CD14-positive monocyte (primary cell): ENCODE measurements around the gene NRIP2. TPM values are rescaled to one million over a fixed set of nuclear protein-coding genes. Genes with fewer than 3 reads are reported as not detected.
"Not testable (repeated sequence)": the region's sequence is repeated elsewhere in the genome, so short reads cannot be mapped to it uniquely, and the experiment has no call there.

Experiments used
- DNase-seq, 3 donors: peaks; one replicate each; pipeline ENCODE4 v3.0.0-alpha.2; 2011 to 2022
- H2AFZ ChIP-seq: 2 replicates; pipeline ENCODE4 v1.6.0; 2012; ENCODE audit warnings: mild to moderate bottlenecking, low read depth, low read length, inconsistent platforms; ENCODE audit not compliant: insufficient read depth, poor library complexity, severe bottlenecking
- H3K27ac ChIP-seq, 2 donors: 1 replicate in 1 of 2; 2 replicates in 1 of 2; pipeline ENCODE4 v1.5.1; 2012 to 2013; ENCODE audit warnings: low read length in 2 of 2, control low read depth in 1 of 2, inconsistent platforms in 1 of 2, low read depth in 1 of 2, mild to moderate bottlenecking in 1 of 2
- H3K27me3 ChIP-seq, 2 donors: one replicate each; pipeline versions ENCODE4 v1.6.0 to v1.6.1; 2011 to 2013; ENCODE audit warnings: low read length in 2 of 2; ENCODE audit not compliant: control insufficient read depth in 2 of 2, insufficient read depth in 2 of 2
- H3K36me3 ChIP-seq, 2 donors: replicated peaks in 1 of 2; 1 replicate in 1 of 2; 2 replicates in 1 of 2; pipeline versions ENCODE4 v1.5.1 to v1.6.1; 2012 to 2013; ENCODE audit warnings: low read length in 2 of 2, control low read depth in 1 of 2, inconsistent platforms in 1 of 2, mild to moderate bottlenecking in 1 of 2; ENCODE audit not compliant: insufficient read depth in 2 of 2, control insufficient read depth in 1 of 2
- H3K4me1 ChIP-seq, 2 donors: 1 replicate in 1 of 2; 2 replicates in 1 of 2; pipeline versions ENCODE4 v1.5.1 to v1.6.1; 2012 to 2013; ENCODE audit warnings: low read length in 2 of 2, control low read depth in 1 of 2, inconsistent platforms in 1 of 2, mild to moderate bottlenecking in 1 of 2, moderate library complexity in 1 of 2; ENCODE audit not compliant: insufficient read depth in 2 of 2, control insufficient read depth in 1 of 2
- H3K4me2 ChIP-seq: replicated peaks from 2 replicates; pipeline ENCODE3; 2012; ENCODE audit warnings: low read length, moderate library complexity, mild to moderate bottlenecking; ENCODE audit not compliant: poor library complexity, severe bottlenecking; ENCODE audit errors: extremely low read depth
- H3K4me3 ChIP-seq, 3 experiments: fragments of 200-600 bp in 1 of 3; sonication (generic) in 1 of 3; replicated peaks in 1 of 3; 1 replicate in 2 of 3; 2 replicates in 1 of 3; pipeline ENCODE4 v1.5.1; 2011 to 2013; ENCODE audit warnings: low read length in 3 of 3, mild to moderate bottlenecking in 3 of 3, control low read depth in 2 of 3, low read depth in 2 of 3, inconsistent platforms in 1 of 3, moderate library complexity in 1 of 3
- H3K79me2 ChIP-seq: 2 replicates; pipeline ENCODE4 v1.6.0; 2012; ENCODE audit warnings: mild to moderate bottlenecking, control low read depth, inconsistent platforms, low read length, moderate library complexity; ENCODE audit not compliant: insufficient read depth
- H3K9ac ChIP-seq: 2 replicates; pipeline ENCODE4 v1.6.0; 2017; ENCODE audit warnings: low read length, mild to moderate bottlenecking; ENCODE audit not compliant: insufficient read depth, poor library complexity, severe bottlenecking
- H3K9me3 ChIP-seq, 2 donors: replicated peaks in 1 of 2; 1 replicate in 1 of 2; 2 replicates in 1 of 2; pipeline versions ENCODE4 v1.5.1 to v1.6.1; 2012 to 2013; ENCODE audit warnings: low read length in 2 of 2, control low read depth in 1 of 2; ENCODE audit not compliant: control insufficient read depth in 1 of 2, insufficient read depth in 1 of 2
- H4K20me1 ChIP-seq: 2 replicates; pipeline ENCODE4 v1.6.0; 2012; ENCODE audit warnings: mild to moderate bottlenecking, low read length, control low read depth, moderate library complexity; ENCODE audit not compliant: insufficient read depth
- H3K27ac Mint-ChIP-seq, 7 donors: one replicate each; pipeline ENCODE4 v1.8.0; 2020; ENCODE audit warnings: mild to moderate bottlenecking in 7 of 7, mixed read lengths in 7 of 7, moderate library complexity in 6 of 7, inconsistent platforms in 2 of 7
- H3K27me3 Mint-ChIP-seq, 3 donors: one replicate each; pipeline ENCODE4 v1.8.0; 2021 to 2022; ENCODE audit warnings: low read depth in 3 of 3, mild to moderate bottlenecking in 3 of 3, mixed read lengths in 3 of 3, moderate library complexity in 3 of 3, inconsistent platforms in 1 of 3
- H3K36me3 Mint-ChIP-seq, 2 donors: one replicate each; pipeline ENCODE4 v1.8.0; 2020; ENCODE audit warnings: mixed read lengths in 2 of 2, inconsistent platforms in 1 of 2, mild to moderate bottlenecking in 1 of 2
- H3K4me1 Mint-ChIP-seq: one replicate; pipeline ENCODE4 v1.8.0; 2020; ENCODE audit warnings: mild to moderate bottlenecking, mixed read lengths
- H3K4me3 Mint-ChIP-seq, 2 donors: one replicate each; pipeline ENCODE4 v1.8.0; 2020; ENCODE audit warnings: mild to moderate bottlenecking in 2 of 2, mixed read lengths in 2 of 2, moderate library complexity in 1 of 2
- H3K9me3 Mint-ChIP-seq, 7 donors: one replicate each; pipeline ENCODE4 v1.8.0; 2020 to 2022; ENCODE audit warnings: mixed read lengths in 7 of 7, mild to moderate bottlenecking in 6 of 7, moderate library complexity in 6 of 7, inconsistent platforms in 2 of 7
- WGBS: methylation state at CpG from one replicate; pipeline ENCODE4 v1.1.5; 2013; ENCODE audit warnings: missing lambda C conversion rate; ENCODE audit not compliant: insufficient coverage; 5-methylcytosine and 5-hydroxymethylcytosine counted together
- intact Hi-C, 2 donors: fragments of 100-400 bp; cut with micrococcal nuclease; formaldehyde crosslinking; loops; one replicate each; pipeline versions ENCODE4 v1.15.0 to v1.15.1; 2023
- polyA plus RNA-seq, 3 donors: library from polyadenylated mRNA; depleted of rRNA in 1 of 3; unstranded in 2 of 3; stranded (reverse) in 1 of 3; fragments of 300-500 nt in 2 of 3; fragments of >200 nt in 1 of 3; fragmentation: Illumina TruSeq in 2 of 3; gene quantifications; 1 replicate in 2 of 3; 2 replicates in 1 of 3; pipeline ENCODE4 v1.2.3, GENCODE V29; 2012 to 2021
- TF ChIP-seq, protein P1 (sequence below): fragments of 200-600 bp; IDR thresholded peaks from one replicate; pipeline ENCODE4 v1.8.0; 2022; ENCODE audit warnings: antibody characterized with exemption, mild to moderate bottlenecking

The NRIP2 gene
- polyA plus RNA-seq, 3 donors, result 0.19 to 0.24 TPM; not detected in 1

DNA sequence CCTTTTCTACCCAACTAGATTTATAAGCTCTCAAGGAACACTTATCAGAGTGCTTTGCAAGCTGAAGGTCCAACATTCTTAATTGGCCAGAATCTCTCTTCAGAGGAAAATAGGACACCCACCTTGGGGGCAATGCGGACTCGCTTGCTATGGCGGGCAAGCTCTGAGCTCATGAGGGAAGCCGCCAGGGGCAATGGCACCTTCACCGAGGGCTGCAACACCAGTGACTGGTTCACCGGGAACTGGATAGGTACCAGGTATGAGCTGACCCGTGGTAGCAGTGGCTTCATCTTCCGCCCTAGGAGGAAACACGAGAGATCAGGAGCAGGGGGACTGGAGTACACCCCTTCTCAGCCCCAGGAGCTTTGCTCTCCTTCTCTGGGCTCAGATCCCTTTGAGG is 29.4 kb upstream of the NRIP2 start:
- Mint-ChIP-seq H3K4me1 (no peaks in the 10 kb centered on the region), H3K27me3 (peaks cover 0 to 2% (median 0%) of the 10 kb centered on the region in 3 donors), H3K4me3 (no peak overlapping the region), H3K9me3 (no peaks in the 10 kb centered on the region), H3K27ac (peak overlapping the region in 3 of 7 donors; percentile 2 to 54 (median 41)), H3K36me3 (peaks cover 62 to 95% of the 10 kb centered on the region in 2 donors)
- 99% methylated on average over 8 of the region's 9 CpGs for WGBS
- Histone ChIP-seq H3K9me3 (no peaks in the 10 kb centered on the region), H3K4me1 (no peaks in the 10 kb centered on the region), H3K27ac (no peak overlapping the region), H4K20me1 (no peaks in the 10 kb centered on the region), H2AFZ (no peak overlapping the region), H3K4me2 (no peak overlapping the region), H3K36me3 (peaks cover 52 to 88% of the 10 kb centered on the region in 2 donors), H3K9ac (no peak overlapping the region), H3K79me2 (no peaks in the 10 kb centered on the region), H3K4me3 (no peak overlapping the region), H3K27me3 (no peaks in the 10 kb centered on the region)
- TF ChIP-seq, protein P1, sequence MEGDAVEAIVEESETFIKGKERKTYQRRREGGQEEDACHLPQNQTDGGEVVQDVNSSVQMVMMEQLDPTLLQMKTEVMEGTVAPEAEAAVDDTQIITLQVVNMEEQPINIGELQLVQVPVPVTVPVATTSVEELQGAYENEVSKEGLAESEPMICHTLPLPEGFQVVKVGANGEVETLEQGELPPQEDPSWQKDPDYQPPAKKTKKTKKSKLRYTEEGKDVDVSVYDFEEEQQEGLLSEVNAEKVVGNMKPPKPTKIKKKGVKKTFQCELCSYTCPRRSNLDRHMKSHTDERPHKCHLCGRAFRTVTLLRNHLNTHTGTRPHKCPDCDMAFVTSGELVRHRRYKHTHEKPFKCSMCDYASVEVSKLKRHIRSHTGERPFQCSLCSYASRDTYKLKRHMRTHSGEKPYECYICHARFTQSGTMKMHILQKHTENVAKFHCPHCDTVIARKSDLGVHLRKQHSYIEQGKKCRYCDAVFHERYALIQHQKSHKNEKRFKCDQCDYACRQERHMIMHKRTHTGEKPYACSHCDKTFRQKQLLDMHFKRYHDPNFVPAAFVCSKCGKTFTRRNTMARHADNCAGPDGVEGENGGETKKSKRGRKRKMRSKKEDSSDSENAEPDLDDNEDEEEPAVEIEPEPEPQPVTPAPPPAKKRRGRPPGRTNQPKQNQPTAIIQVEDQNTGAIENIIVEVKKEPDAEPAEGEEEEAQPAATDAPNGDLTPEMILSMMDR, result no peak
- intact Hi-C loops, result no loop called here
- no peak for DNase-seq

DNA sequence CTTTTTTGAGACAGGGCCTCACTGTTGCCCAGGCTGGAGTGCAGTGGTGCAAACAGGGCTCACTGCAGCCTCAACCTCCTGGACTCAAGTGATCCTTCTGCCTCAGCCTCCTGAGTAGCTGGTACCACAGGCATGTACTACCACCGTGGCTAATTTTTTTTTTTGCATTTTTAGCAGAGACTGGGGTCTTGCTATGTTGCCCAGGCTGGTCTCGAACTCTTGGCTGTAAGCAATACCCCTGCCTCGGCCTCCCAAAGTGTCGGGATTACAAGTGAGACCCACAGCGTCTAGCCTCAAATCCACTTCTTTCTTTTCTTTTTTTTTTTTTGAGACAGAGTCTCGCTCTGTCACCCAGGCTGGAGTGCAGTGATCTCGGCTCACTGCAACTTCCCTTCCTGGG is 28.6 kb upstream of the NRIP2 start:
- 100% methylated on average over 6 of the region's 7 CpGs for WGBS
- H3K9me3 ChIP-seq, DNase-seq, H4K20me1 ChIP-seq, H3K4me2 ChIP-seq, H3K27ac ChIP-seq, intact Hi-C loops, H3K9ac ChIP-seq, H3K79me2 ChIP-seq, H3K9me3 Mint-ChIP-seq, H2AFZ ChIP-seq, H3K27me3 Mint-ChIP-seq, H3K27me3 ChIP-seq, H3K4me1 ChIP-seq, H3K4me3 Mint-ChIP-seq, H3K4me1 Mint-ChIP-seq, H3K4me3 ChIP-seq: not testable (repeated sequence)
- H3K36me3 Mint-ChIP-seq, result peaks cover 65 to 95% of the 10 kb centered on the region in 2 donors
- peaks cover 52 to 89% of the 10 kb centered on the region in 2 donors for H3K36me3 ChIP-seq
- H3K27ac Mint-ChIP-seq, result peak overlapping the region in 2 of 7 donors; percentile 42 to 75
